H9 (cell line): ENCODE measurements around the gene RANBP17. TPM values are rescaled to one million over a fixed set of nuclear protein-coding genes. Genes with fewer than 3 reads are reported as not detected.

ENCODE experiments used
- DNase-seq: peaks from one replicate; pipeline ENCODE4 v3.0.0-alpha.2; 2017
- H2AFZ ChIP-seq: one replicate; pipeline ENCODE4 v1.6.1; 2013; ENCODE audit warnings: mild to moderate bottlenecking, low read length, control low read depth, moderate library complexity
- H2AK5ac ChIP-seq: 2 replicates; pipeline ENCODE4 v1.6.1; 2013; ENCODE audit warnings: low read length, control low read depth, mixed read lengths; ENCODE audit not compliant: insufficient read length
- H2BK120ac ChIP-seq: one replicate; pipeline ENCODE4 v1.6.1; 2013; ENCODE audit warnings: low read depth, mild to moderate bottlenecking, low read length, control low read depth, inconsistent platforms; ENCODE audit not compliant: poor library complexity, severe bottlenecking
- H2BK12ac ChIP-seq: 2 replicates; pipeline ENCODE4 v1.6.1; 2013; ENCODE audit warnings: low read length, control low read depth, mixed read lengths, low read depth; ENCODE audit not compliant: insufficient read length
- H2BK15ac ChIP-seq: 2 replicates; pipeline ENCODE4 v1.6.1; 2013; ENCODE audit warnings: low read depth, low read length, control low read depth
- H2BK20ac ChIP-seq: one replicate; pipeline ENCODE4 v1.6.1; 2013; ENCODE audit warnings: low read depth, mild to moderate bottlenecking, low read length, control low read depth, inconsistent platforms; ENCODE audit not compliant: poor library complexity, severe bottlenecking
- H2BK5ac ChIP-seq: 2 replicates; pipeline ENCODE4 v1.6.1; 2013; ENCODE audit warnings: low read length, control low read depth, mixed read lengths; ENCODE audit not compliant: insufficient read length
- H3K14ac ChIP-seq: 2 replicates; pipeline ENCODE4 v1.6.1; 2013; ENCODE audit warnings: low read length, control low read depth; ENCODE audit not compliant: insufficient read depth
- H3K18ac ChIP-seq: 2 replicates; pipeline ENCODE4 v1.6.1; 2013; ENCODE audit warnings: low read depth, mild to moderate bottlenecking, mixed read lengths, low read length, control low read depth; ENCODE audit not compliant: insufficient read length
- H3K23ac ChIP-seq: 2 replicates; pipeline ENCODE4 v1.6.1; 2013; ENCODE audit warnings: low read length, control low read depth, mixed read lengths, low read depth; ENCODE audit not compliant: insufficient read length
- H3K23me2 ChIP-seq: 2 replicates; pipeline ENCODE4 v1.6.1; 2013; ENCODE audit warnings: low read depth, mild to moderate bottlenecking, mixed read lengths, low read length, control low read depth; ENCODE audit not compliant: insufficient read length, poor library complexity, severe bottlenecking
- H3K27ac ChIP-seq: 2 replicates; pipeline ENCODE4 v1.5.1; 2013; ENCODE audit warnings: low read length, control low read depth, mixed read lengths, low read depth; ENCODE audit not compliant: insufficient read length
- H3K27me3 ChIP-seq: 2 replicates; pipeline ENCODE4 v1.6.1; 2013; ENCODE audit warnings: low read length, control low read depth, inconsistent platforms; ENCODE audit not compliant: insufficient read depth
- H3K4ac ChIP-seq: 2 replicates; pipeline ENCODE4 v1.6.1; 2013; ENCODE audit warnings: low read depth, mild to moderate bottlenecking, control low read depth, inconsistent platforms, low read length, moderate library complexity
- H3K4me1 ChIP-seq: 2 replicates; pipeline ENCODE4 v1.6.1; 2013; ENCODE audit warnings: low read length, control low read depth, inconsistent platforms; ENCODE audit not compliant: insufficient read depth
- H3K4me2 ChIP-seq: 2 replicates; pipeline ENCODE4 v1.6.1; 2013; ENCODE audit warnings: low read length, control low read depth, mixed read lengths; ENCODE audit not compliant: insufficient read length, insufficient read depth
- H3K56ac ChIP-seq: 2 replicates; pipeline ENCODE4 v1.6.1; 2013; ENCODE audit warnings: low read depth, mild to moderate bottlenecking, mixed read lengths, low read length, control low read depth; ENCODE audit not compliant: insufficient read length
- H3K79me1 ChIP-seq: 2 replicates; pipeline ENCODE4 v1.6.1; 2013; ENCODE audit warnings: low read depth, mild to moderate bottlenecking, moderate library complexity, low read length, control low read depth, inconsistent platforms; ENCODE audit not compliant: insufficient read depth, poor library complexity, severe bottlenecking
- H3K79me2 ChIP-seq: 2 replicates; pipeline ENCODE4 v1.6.1; 2013; ENCODE audit warnings: low read length, control low read depth, inconsistent platforms; ENCODE audit not compliant: insufficient read depth
- H3K9ac ChIP-seq: 2 replicates; pipeline ENCODE4 v1.6.1; 2013; ENCODE audit warnings: low read length, control low read depth, mixed read lengths; ENCODE audit not compliant: insufficient read length; ENCODE audit errors: extremely low read depth
- H3K9me3 ChIP-seq: one replicate; pipeline ENCODE4 v1.6.1; 2013; ENCODE audit warnings: low read depth, low read length, inconsistent platforms; ENCODE audit not compliant: control insufficient read depth
- H3T11ph ChIP-seq: one replicate; pipeline ENCODE4 v1.6.1; 2013; ENCODE audit warnings: mild to moderate bottlenecking, low read length, control low read depth, inconsistent platforms
- H4K20me1 ChIP-seq: one replicate; pipeline ENCODE4 v1.6.1; 2013; ENCODE audit not compliant: control insufficient read depth, insufficient read length, insufficient read depth
- H4K5ac ChIP-seq: 2 replicates; pipeline ENCODE4 v1.6.1; 2013; ENCODE audit warnings: low read depth, mild to moderate bottlenecking, mixed read lengths, low read length, control low read depth; ENCODE audit not compliant: insufficient read length
- H4K8ac ChIP-seq: replicated peaks from 2 replicates; pipeline ENCODE4 v1.6.1; 2013; ENCODE audit warnings: low read length, control low read depth, mixed read lengths, low read depth; ENCODE audit not compliant: insufficient read length
- H4K91ac ChIP-seq: 2 replicates; pipeline ENCODE4 v1.6.1; 2013; ENCODE audit warnings: low read depth, mild to moderate bottlenecking, moderate library complexity, mixed read lengths, low read length, control low read depth; ENCODE audit not compliant: insufficient read length
- H3K27ac Mint-ChIP-seq, 3 experiments: 2 replicates in 2 of 3; 3 replicates in 1 of 3; pipeline ENCODE4 v1.8.0; 2020 to 2021; ENCODE audit warnings: mixed read lengths in 3 of 3, mild to moderate bottlenecking in 1 of 3, moderate library complexity in 1 of 3
- H3K27me3 Mint-ChIP-seq: 2 replicates; pipeline ENCODE4 v1.8.0; 2021; ENCODE audit warnings: low read depth, mild to moderate bottlenecking, moderate library complexity, mixed read lengths
- H3K36me3 Mint-ChIP-seq, 3 experiments: 2 replicates in 2 of 3; 3 replicates in 1 of 3; pipeline ENCODE4 v1.8.0; 2020 to 2021; ENCODE audit warnings: low read depth in 3 of 3, mixed read lengths in 3 of 3; ENCODE audit not compliant: insufficient read depth in 1 of 3
- H3K4me1 Mint-ChIP-seq, 2 experiments: 2 replicates each; pipeline ENCODE4 v1.8.0; 2020; ENCODE audit warnings: mixed read lengths in 2 of 2
- H3K4me3 Mint-ChIP-seq, 2 experiments: 2 replicates in 1 of 2; 3 replicates in 1 of 2; pipeline ENCODE4 v1.8.0; 2020 to 2021; ENCODE audit warnings: mild to moderate bottlenecking in 2 of 2, mixed read lengths in 2 of 2, moderate library complexity in 1 of 2
- H3K9me3 Mint-ChIP-seq, 2 experiments: 2 replicates in 1 of 2; 3 replicates in 1 of 2; pipeline ENCODE4 v1.8.0; 2020; ENCODE audit warnings: mild to moderate bottlenecking in 2 of 2, mixed read lengths in 2 of 2, moderate library complexity in 1 of 2
- CTCF ChIP-seq: fragments of 200-600 bp; sonication (generic); conservative IDR thresholded peaks from 3 replicates; pipeline ENCODE4 v1.8.0; 2021; ENCODE audit warnings: antibody characterized with exemption, mild to moderate bottlenecking
- WGBS: extraction: QIAGEN DNeasy Blood & Tissue Kit; methylation state at CpG from one replicate; pipeline ENCODE4 v1.1.7; 2013; ENCODE audit warnings: missing lambda C conversion rate, low lambda C conversion rate, mixed read lengths; ENCODE audit not compliant: insufficient read length; ENCODE audit errors: extremely low coverage; 5-methylcytosine and 5-hydroxymethylcytosine counted together
- total RNA-seq: library from RNA; stranded (reverse); gene quantifications from 2 replicates; pipeline ENCODE4 v1.2.1, GENCODE V29; 2021

The RANBP17 gene
- total RNA-seq, 1 experiment from 2014 or later: 16.5 TPM

DNA sequence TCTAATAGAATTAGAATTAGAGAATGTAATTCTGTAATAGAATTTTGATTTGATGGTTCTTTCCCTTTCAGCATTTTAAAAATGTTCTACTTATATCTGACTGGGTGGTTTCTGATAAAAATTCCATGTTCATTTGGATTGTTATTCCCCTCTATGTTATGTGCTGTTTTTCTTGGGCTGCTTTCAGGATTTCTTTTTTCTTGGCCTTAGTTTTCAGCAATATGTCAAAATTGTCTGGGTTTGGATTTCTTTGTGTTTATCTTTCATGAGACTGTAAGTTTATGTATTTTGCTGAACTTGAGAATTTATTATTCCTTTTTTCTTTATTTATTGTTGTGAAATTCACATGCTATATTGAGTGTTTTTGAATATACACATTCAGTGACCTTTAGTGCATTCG is 189.1 kb downstream of the RANBP17 start:
- H2BK12ac ChIP-seq: no peak overlapping the region
- H4K8ac ChIP-seq: no peak overlapping the region
- no peaks in the 10 kb centered on the region for H3K27me3 ChIP-seq
- H3K36me3 Mint-ChIP-seq: peaks cover 24 to 40% (median 36%) of the 10 kb centered on the region in 3 experiments
- no peak overlapping the region for H3K23ac ChIP-seq
- H3K9me3 Mint-ChIP-seq: peaks cover 20 to 51% of the 10 kb centered on the region in 2 experiments
- H3K56ac ChIP-seq: no peak overlapping the region
- H2BK120ac ChIP-seq: no peak overlapping the region
- no peaks in the 10 kb centered on the region for H3K79me1 ChIP-seq
- TF ChIP-seq CTCF: no peak
- H3K4me1 ChIP-seq: no peaks in the 10 kb centered on the region
- no peak overlapping the region for H3K27ac ChIP-seq
- H4K20me1 ChIP-seq: no peaks in the 10 kb centered on the region
- no peak overlapping the region for H2BK5ac ChIP-seq
- no peak overlapping the region for H3K4me2 ChIP-seq
- H3K27me3 Mint-ChIP-seq: no peaks in the 10 kb centered on the region
- H4K5ac ChIP-seq: no peak overlapping the region
- H3K9me3 ChIP-seq: peaks cover 16% of the 10 kb centered on the region
- H2AK5ac ChIP-seq: no peak overlapping the region
- no peak overlapping the region for H3K27ac Mint-ChIP-seq
- no peaks in the 10 kb centered on the region for H3K79me2 ChIP-seq
- H3T11ph ChIP-seq: no peak overlapping the region
- H2AFZ ChIP-seq: no peak overlapping the region
- no peak overlapping the region for H3K4me3 Mint-ChIP-seq
- peaks cover 0 to 1% of the 10 kb centered on the region in 2 experiments; a peak in 1 of 4 replicates for H3K4me1 Mint-ChIP-seq
- H4K91ac ChIP-seq: no peak overlapping the region
- no peak overlapping the region for H3K4ac ChIP-seq
- H3K14ac ChIP-seq: no peak overlapping the region
- DNase-seq: no peak
- WGBS: no CpG with 5 or more reads among the region's 1 CpG
- no peak overlapping the region for H3K18ac ChIP-seq
- H2BK15ac ChIP-seq: no peak overlapping the region
- H3K23me2 ChIP-seq: no peaks in the 10 kb centered on the region
- H2BK20ac ChIP-seq: no peak overlapping the region
- H3K9ac ChIP-seq: no peak overlapping the region
